SU-DHL-6 (cell line): ENCODE results near the gene VWA8.

ENCODE experiments used
- EZH2phosphoT487 ChIP-seq: fragments of 200-600 bp; sonication (generic), shearing (Covaris generic); conservative IDR thresholded peaks from 2 replicates; pipeline ENCODE4 v1.6.1; 2018; ENCODE audit warnings: mild to moderate bottlenecking, antibody characterized with exemption, low read length, moderate library complexity, mixed read lengths
- TF ChIP-seq, protein P1 (sequence below): fragments of 200-600 bp; sonication (generic); IDR thresholded peaks from one replicate; pipeline ENCODE4 v1.5.1; 2017; ENCODE audit warnings: antibody characterized with exemption, mild to moderate bottlenecking, low read length, moderate library complexity; ENCODE audit not compliant: insufficient read depth, poor library complexity, severe bottlenecking

- TF ChIP-seq, protein P1, sequence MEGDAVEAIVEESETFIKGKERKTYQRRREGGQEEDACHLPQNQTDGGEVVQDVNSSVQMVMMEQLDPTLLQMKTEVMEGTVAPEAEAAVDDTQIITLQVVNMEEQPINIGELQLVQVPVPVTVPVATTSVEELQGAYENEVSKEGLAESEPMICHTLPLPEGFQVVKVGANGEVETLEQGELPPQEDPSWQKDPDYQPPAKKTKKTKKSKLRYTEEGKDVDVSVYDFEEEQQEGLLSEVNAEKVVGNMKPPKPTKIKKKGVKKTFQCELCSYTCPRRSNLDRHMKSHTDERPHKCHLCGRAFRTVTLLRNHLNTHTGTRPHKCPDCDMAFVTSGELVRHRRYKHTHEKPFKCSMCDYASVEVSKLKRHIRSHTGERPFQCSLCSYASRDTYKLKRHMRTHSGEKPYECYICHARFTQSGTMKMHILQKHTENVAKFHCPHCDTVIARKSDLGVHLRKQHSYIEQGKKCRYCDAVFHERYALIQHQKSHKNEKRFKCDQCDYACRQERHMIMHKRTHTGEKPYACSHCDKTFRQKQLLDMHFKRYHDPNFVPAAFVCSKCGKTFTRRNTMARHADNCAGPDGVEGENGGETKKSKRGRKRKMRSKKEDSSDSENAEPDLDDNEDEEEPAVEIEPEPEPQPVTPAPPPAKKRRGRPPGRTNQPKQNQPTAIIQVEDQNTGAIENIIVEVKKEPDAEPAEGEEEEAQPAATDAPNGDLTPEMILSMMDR = no peak
- TF ChIP-seq EZH2phosphoT487 = no peak
These were observed 25.0 kb upstream of the VWA8 start for GRCh38 chr13:41985788-41986508.
